Mucosa of gallbladder (tissue), 1 donor: Measurements from ENCODE around the gene MIAT. TPM values are rescaled to one million over a fixed set of nuclear protein-coding genes. Genes with fewer than 3 reads are reported as not detected.

Source experiments
- total RNA-seq: library from RNA; stranded (reverse); gene quantifications from one replicate; pipeline ENCODE4 v1.2.1, GENCODE V29; 2021
- donor health status: DM: no; HTN: no; CAD: no.

MIAT gene
- total RNA-seq, 1 donor from 2014 or later = 2.7 TPM

Other genes with a start within 250 kb of the MIAT start
- 5.5 TPM for gene ASPHD2, start 228.3 kb upstream of the MIAT start, total RNA-seq
- 28.3 TPM for gene HPS4, start 173.8 kb upstream of the MIAT start, total RNA-seq
- gene SRRD, start 173.7 kb upstream of the MIAT start, total RNA-seq = 18.4 TPM
- 34.2 TPM for gene TFIP11, start 145.1 kb upstream of the MIAT start, total RNA-seq
- gene TPST2, start 67.5 kb upstream of the MIAT start, total RNA-seq = 56.0 TPM
- gene CRYBB1, start 39.6 kb upstream of the MIAT start, total RNA-seq = 0.37 TPM
- not detected for gene CRYBA4, start 35.6 kb upstream of the MIAT start, total RNA-seq